Activated CD8-positive, alpha-beta T cell treated with anti-CD3 and anti-CD28 coated beads for 36 hours (primary cell): ENCODE data around the gene PAX8. TPM values are rescaled to one million over a fixed set of nuclear protein-coding genes. Genes with fewer than 3 reads are reported as not detected.

Experiments
- ATAC-seq: fragments of 200-7000 bp; cut with Tn5 transposase; one replicate; pipeline ENCODE4 v1.10.0; 2021; ENCODE audit warnings: mild to moderate bottlenecking, moderate library complexity
- CTCF ChIA-PET: fragments of 350-600 bp; sonication (Branson Sonifier 250); formaldehyde crosslinking; loops from one replicate; lab custom pipeline; 2021; ENCODE audit warnings: antibody characterized with exemption; lab: Charles Lee
- POLR2A ChIA-PET: fragments of 350-600 bp; sonication (Branson Sonifier 250); formaldehyde crosslinking; loops from one replicate; lab custom pipeline; 2021; ENCODE audit warnings: antibody characterized with exemption; lab: Charles Lee
- DNase-seq: peaks from one replicate; pipeline ENCODE4 v3.0.0-alpha.2; 2020
- H3K27ac Mint-ChIP-seq: one replicate; pipeline ENCODE4 v1.8.0; 2021; ENCODE audit warnings: mild to moderate bottlenecking, mixed read lengths
- H3K27me3 Mint-ChIP-seq: one replicate; pipeline ENCODE4 v1.8.0; 2021; ENCODE audit warnings: mixed read lengths
- H3K36me3 Mint-ChIP-seq: one replicate; pipeline ENCODE4 v1.8.0; 2021; ENCODE audit warnings: low read depth, mixed read lengths
- H3K4me1 Mint-ChIP-seq: one replicate; pipeline ENCODE4 v1.8.0; 2021; ENCODE audit warnings: low read depth, mixed read lengths
- H3K4me3 Mint-ChIP-seq: one replicate; pipeline ENCODE4 v1.8.0; 2021; ENCODE audit warnings: mild to moderate bottlenecking, moderate library complexity, mixed read lengths
- H3K9me3 Mint-ChIP-seq: one replicate; pipeline ENCODE4 v1.8.0; 2021; ENCODE audit warnings: mixed read lengths
- intact Hi-C: fragments of 100-400 bp; cut with micrococcal nuclease; formaldehyde crosslinking; loops from one replicate; pipeline ENCODE4 v1.10.0; 2022
- total RNA-seq, 2 experiments: library from RNA; stranded (reverse); gene quantifications; one replicate each; pipeline ENCODE4 v1.2.3, GENCODE V29; 2021
- TF ChIP-seq, protein P1 (sequence below): fragments of 200-600 bp; IDR thresholded peaks from one replicate; pipeline ENCODE4 v1.8.0; 2022; ENCODE audit warnings: antibody characterized with exemption, mild to moderate bottlenecking

The PAX8 gene
- total RNA-seq, 2 experiments from 2014 or later = 0.43 to 0.63 TPM

DNA sequence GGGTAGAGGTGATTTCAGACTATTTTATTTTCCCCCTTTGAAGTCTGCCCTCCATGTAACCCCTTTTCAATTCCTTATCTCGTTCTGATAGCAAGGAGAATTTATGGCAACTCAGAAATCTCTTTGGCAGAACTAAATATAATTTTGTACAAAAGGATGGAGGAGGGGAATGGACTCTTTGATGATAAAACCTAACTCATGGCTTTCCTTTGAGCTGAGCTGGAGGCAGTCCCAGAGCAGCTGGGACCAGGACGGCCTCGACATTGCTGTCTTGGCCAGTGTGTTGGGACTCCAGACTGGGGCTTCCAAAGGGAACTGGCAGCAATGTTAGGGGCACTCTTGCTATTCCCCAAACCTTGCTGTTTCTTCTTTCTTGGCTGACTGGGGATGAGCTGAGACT is 47.7 kb downstream of the PAX8 start:
- H3K4me1 Mint-ChIP-seq = peaks cover 19% of the 10 kb centered on the region
- no peaks in the 10 kb centered on the region for H3K36me3 Mint-ChIP-seq
- intact Hi-C loops = no loop called here
- ChIA-PET CTCF (interaction anchor here (0.9 to 2.2 kb wide), 10 partner anchors 9 to 504 kb away, joined by 3 to 9 read pairs (median 6); no protein-coding TSS in a partner anchor), POLR2A (interaction anchor here (0.7 to 1.3 kb wide), 2 partner anchors 10 to 27 kb away, joined by 3 read pairs; no protein-coding TSS in a partner anchor)
- DNase-seq (no peak), ATAC-seq (no peak)
- H3K9me3 Mint-ChIP-seq = no peaks in the 10 kb centered on the region
- H3K4me3 Mint-ChIP-seq = no peak overlapping the region
- H3K27me3 Mint-ChIP-seq = no peaks in the 10 kb centered on the region
- H3K27ac Mint-ChIP-seq = no peak overlapping the region
- TF ChIP-seq, protein P1, sequence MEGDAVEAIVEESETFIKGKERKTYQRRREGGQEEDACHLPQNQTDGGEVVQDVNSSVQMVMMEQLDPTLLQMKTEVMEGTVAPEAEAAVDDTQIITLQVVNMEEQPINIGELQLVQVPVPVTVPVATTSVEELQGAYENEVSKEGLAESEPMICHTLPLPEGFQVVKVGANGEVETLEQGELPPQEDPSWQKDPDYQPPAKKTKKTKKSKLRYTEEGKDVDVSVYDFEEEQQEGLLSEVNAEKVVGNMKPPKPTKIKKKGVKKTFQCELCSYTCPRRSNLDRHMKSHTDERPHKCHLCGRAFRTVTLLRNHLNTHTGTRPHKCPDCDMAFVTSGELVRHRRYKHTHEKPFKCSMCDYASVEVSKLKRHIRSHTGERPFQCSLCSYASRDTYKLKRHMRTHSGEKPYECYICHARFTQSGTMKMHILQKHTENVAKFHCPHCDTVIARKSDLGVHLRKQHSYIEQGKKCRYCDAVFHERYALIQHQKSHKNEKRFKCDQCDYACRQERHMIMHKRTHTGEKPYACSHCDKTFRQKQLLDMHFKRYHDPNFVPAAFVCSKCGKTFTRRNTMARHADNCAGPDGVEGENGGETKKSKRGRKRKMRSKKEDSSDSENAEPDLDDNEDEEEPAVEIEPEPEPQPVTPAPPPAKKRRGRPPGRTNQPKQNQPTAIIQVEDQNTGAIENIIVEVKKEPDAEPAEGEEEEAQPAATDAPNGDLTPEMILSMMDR = no peak

DNA sequence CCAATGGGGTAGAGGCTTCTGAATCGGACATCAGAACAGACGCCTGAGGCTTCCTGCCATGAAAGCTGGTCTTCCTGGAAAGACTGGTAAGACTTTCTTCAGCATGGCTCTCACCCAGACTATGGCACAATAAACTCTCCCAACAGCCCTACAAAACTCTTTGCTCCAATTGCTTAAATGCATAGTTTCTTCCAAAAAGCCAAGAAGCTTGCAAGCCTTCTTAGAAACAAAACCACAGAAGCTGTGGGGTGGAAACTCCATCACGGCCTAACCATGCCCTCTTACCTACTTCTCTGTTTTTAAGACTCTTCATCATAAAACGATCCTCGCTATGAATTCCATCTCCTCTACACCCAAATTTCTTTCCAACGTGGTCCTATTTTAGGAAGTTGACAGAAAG is 48.2 kb downstream of the PAX8 start:
- intact Hi-C loops = no loop called here
- Mint-ChIP-seq H3K36me3 (no peaks in the 10 kb centered on the region), H3K27ac (peak overlapping the region; percentile 17), H3K9me3 (no peaks in the 10 kb centered on the region), H3K4me3 (no peak overlapping the region), H3K27me3 (no peaks in the 10 kb centered on the region), H3K4me1 (peaks cover 19% of the 10 kb centered on the region)
- peak; percentile 34 for DNase-seq
- TF ChIP-seq, protein P1 = no peak
- peak; percentile 25 for ATAC-seq
- ChIA-PET CTCF (interaction anchor here (0.9 to 2.2 kb wide), 10 partner anchors 10 to 504 kb away, joined by 3 to 9 read pairs (median 6); no protein-coding TSS in a partner anchor), POLR2A (interaction anchor here (0.7 to 1.3 kb wide), 3 partner anchors 10 to 27 kb away, joined by 3 read pairs; no protein-coding TSS in a partner anchor)

DNA sequence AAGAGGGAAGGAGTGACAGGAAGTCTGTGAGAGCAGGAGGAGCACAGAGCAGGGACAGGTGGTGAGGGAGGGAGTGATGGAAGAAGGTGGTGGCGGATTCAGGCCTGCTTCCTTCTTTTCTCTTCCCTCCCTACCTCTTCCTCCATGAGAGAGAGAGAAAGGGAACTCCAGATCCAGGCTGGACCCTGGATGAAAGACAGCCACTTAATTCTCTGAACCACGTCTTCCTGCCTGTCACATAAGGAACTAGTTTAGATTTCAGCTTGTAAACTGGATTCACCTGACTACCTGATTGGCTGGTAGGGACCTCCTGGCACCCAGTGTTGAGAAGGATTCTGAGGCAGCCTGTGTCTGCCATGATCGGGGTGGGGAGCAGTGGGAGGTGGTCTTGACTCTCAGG is 48.9 kb downstream of the PAX8 start:
- no peaks in the 10 kb centered on the region for H3K9me3 Mint-ChIP-seq
- H3K4me3 Mint-ChIP-seq = no peak overlapping the region
- ATAC-seq = no peak
- no peak for DNase-seq
- H3K27ac Mint-ChIP-seq = no peak overlapping the region
- no peaks in the 10 kb centered on the region for H3K27me3 Mint-ChIP-seq
- TF ChIP-seq, protein P1 = no peak
- H3K4me1 Mint-ChIP-seq = peaks cover 18% of the 10 kb centered on the region
- intact Hi-C loops = no loop called here
- ChIA-PET POLR2A (interaction anchor here (1.0 kb wide), 1 partner anchor 13 kb away, joined by 3 read pairs; no protein-coding TSS in a partner anchor), CTCF (interaction anchor here (0.9 to 2.2 kb wide), 5 partner anchors 10 to 160 kb away, joined by 3 to 9 read pairs (median 7); no protein-coding TSS in a partner anchor)
- H3K36me3 Mint-ChIP-seq = no peaks in the 10 kb centered on the region

DNA sequence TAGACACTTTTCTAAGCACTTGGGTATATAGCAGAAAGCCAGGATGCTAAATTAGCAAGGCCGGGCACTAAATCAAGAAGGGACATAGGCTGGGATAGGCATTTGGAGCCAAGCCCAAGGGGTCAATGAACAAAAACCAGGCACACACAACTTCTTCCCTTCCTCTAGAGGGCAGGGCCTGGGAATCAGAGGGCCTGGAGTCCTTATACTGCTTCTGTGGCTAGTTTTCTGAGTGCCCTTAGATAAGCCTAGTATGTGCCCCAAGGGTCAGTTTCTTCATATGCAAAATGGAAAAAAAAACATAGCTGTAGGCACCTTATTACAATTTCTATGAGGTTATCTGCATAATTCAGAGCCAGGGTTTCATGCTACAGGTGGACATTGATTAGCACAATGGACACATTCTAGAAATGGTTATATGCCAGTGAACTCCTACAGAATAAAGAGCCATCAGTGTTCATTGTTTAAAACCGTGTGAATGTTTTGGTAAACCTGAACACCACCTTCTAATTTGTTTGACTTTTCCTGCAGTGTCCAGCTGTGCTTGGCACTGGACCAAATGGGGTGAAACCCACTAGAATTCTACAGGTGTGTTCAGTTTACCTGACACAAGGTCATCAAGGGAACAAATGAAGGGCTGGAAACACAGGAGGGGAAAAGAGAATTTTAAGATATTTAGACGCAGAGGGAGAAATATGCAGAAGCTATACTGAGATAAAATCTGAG is 49.6 kb downstream of the PAX8 start:
- Mint-ChIP-seq H3K36me3 (no peaks in the 10 kb centered on the region), H3K9me3 (no peaks in the 10 kb centered on the region), H3K4me1 (peaks cover 17% of the 10 kb centered on the region), H3K27me3 (no peaks in the 10 kb centered on the region), H3K4me3 (no peak overlapping the region), H3K27ac (no peak overlapping the region)
- ATAC-seq (no peak), DNase-seq (no peak)
- TF ChIP-seq, protein P1 = no peak
- CTCF ChIA-PET = interaction anchor here (0.9 to 2.2 kb wide), 5 partner anchors 11 to 161 kb away, joined by 3 to 9 read pairs (median 7); no protein-coding TSS in a partner anchor
- POLR2A ChIA-PET = interaction anchor here (1.0 kb wide), 1 partner anchor 13 kb away, joined by 3 read pairs; no protein-coding TSS in a partner anchor
- intact Hi-C loops = no loop called here

DNA sequence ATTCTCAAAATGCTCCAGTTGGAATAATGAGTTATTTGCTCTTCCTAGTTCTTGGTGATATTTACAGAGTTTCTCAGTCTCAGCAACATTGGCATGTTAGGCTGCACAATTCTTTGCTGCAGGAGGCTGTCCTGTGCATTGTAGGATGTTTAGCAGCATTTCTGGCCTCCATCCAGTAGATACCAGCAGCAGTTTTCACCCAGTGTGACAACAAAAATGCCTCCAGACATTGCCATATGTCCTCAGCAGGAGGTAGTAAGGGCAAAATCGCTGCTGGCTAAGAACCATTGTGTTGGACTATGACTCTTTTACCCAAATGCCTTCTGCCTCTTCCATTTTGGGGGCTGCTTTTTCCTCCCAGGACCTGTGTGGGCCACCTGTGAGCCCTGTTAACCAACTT is 50.4 kb downstream of the PAX8 start:
- CTCF ChIA-PET = interaction anchor here (1.4 kb wide), 1 partner anchor 25 kb away, joined by 3 read pairs; no protein-coding TSS in a partner anchor
- no peaks in the 10 kb centered on the region for H3K36me3 Mint-ChIP-seq
- H3K27ac Mint-ChIP-seq = no peak overlapping the region
- no peaks in the 10 kb centered on the region for H3K9me3 Mint-ChIP-seq
- H3K27me3 Mint-ChIP-seq = no peaks in the 10 kb centered on the region
- TF ChIP-seq, protein P1 = no peak
- intact Hi-C loops = no loop called here
- no peak for ATAC-seq
- H3K4me3 Mint-ChIP-seq = no peak overlapping the region
- no peak for DNase-seq
- peaks cover 11% of the 10 kb centered on the region for H3K4me1 Mint-ChIP-seq
- POLR2A ChIA-PET = no interaction called here
